Measurements from ENCODE around the gene FOXD4L1.
A peak's percentile ranks its signal among the peaks of the same experiment; 100 is the strongest.
"Not testable (repeated sequence)": the region's sequence is repeated elsewhere in the genome, so short reads cannot be mapped to it uniquely, and the experiment has no call there.

The FOXD4L1 gene

GRCh38 chr2:113498365-113498764, at the start of gene FOXD4L1:
FOXD4L1 (plus strand) TSS chr2:113498665; CDS start chr2:113499257, 592 bp downstream.
- not testable (repeated sequence) for DNase-seq

DNA sequence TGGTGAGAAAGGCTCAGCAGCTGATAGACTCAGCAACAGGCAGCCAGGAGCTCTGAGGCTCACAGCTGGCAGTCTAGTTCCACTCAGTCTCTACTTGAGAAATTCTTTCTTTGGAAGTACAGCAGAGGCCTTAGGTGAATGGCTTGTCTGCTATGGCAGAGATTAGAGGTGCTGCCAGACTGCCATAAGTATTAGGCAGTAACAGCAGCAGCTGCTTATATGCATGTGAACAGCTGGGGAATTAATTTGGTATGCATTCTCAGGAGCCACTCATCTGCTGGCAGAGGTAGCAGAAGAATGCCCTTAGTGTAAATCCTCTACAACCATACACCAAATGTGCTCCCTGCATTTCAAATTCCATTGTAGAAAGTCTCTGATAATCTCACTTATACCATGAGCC, 32.7 kb upstream of the FOXD4L1 start:
- not testable (repeated sequence) for DNase-seq

- not testable (repeated sequence) for DNase-seq
Observed at GRCh38 chr2:113476688-113477368, 21.6 kb upstream of the FOXD4L1 start.

GRCh38 chr2:113496527-113496926, 1.9 kb upstream of the FOXD4L1 start:
- DNase-seq, result not testable (repeated sequence)

GRCh38 chr2:113499019-113499885, 787 bp downstream of the FOXD4L1 start:
- DNase-seq, result not testable (repeated sequence)

- DNase-seq, result not testable (repeated sequence)
Observed at GRCh38 chr2:113499886-113500722, 1.6 kb downstream of the FOXD4L1 start.

DNA sequence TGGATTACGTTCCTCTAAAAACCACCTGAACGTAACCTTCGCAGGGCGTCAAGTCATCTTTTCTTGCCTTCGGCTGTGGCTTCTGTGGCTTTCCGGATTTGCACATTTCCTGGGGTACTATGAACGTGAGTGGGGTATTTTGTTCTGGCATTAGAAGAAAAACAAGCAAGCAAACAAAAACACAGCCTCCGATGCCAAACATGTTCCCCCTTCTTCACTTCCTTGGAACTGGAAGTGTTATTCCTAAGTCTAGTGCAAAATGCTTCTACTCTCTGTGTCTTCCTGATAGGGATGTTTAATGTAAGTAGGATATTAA, 2.2 kb downstream of the FOXD4L1 start:
- not testable (repeated sequence) for DNase-seq

DNA sequence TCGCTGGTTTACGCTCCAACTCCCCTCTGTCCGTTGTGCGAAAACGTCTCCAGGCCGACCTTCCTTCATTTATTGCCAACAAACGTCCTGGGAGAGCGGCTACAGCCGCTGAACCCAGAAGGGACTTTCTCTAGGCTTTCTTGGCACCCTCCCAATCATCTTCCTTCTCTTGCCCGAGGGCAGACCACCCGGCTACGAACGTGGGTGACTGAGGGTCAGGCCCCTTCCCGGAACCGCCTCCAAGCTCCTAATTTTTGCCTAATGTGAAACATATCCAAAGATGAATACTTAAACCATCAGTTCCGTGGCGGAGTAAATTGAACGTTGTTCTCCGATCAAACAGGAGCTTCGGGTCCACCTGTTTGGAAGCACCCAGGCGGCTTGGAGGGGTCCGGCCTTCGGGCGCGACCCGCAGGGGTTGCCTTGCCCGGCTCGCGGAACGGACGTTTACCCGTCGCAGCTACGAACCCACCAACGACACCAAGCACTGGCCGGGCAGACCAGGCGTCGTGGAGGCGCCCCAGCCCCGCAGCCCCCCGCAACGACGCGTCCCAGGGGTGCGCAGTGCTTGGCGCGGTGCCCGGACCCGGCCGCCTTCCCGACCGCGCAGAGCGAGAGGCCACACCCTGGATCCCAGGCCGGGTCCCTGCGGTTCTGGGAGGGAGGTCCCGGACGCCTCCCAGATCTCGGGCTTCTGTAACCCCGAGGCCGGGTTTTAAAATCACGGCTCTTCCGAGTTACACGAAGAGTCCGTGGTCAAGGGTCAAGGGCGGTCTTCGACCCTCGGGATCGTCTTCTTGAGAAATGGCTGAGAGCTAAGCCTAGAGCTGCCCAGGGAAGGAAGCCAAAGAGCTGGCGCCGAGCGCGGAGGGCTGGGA, 4.0 kb downstream of the FOXD4L1 start:
- DNase-seq, result not testable (repeated sequence)

- DNase-seq, result peak in 1 of 2 experiments; percentile 7
Observed at GRCh38 chr2:113503094-113504042, 4.9 kb downstream of the FOXD4L1 start.

GRCh38 chr2:113504081-113504480, 5.6 kb downstream of the FOXD4L1 start:
- not testable (repeated sequence) for DNase-seq

- DNase-seq, result not testable (repeated sequence)
Observed at GRCh38 chr2:113507394-113508140, 9.1 kb downstream of the FOXD4L1 start.

- not testable (repeated sequence) for DNase-seq
Observed at GRCh38 chr2:113508187-113508586, 9.7 kb downstream of the FOXD4L1 start.

DNA sequence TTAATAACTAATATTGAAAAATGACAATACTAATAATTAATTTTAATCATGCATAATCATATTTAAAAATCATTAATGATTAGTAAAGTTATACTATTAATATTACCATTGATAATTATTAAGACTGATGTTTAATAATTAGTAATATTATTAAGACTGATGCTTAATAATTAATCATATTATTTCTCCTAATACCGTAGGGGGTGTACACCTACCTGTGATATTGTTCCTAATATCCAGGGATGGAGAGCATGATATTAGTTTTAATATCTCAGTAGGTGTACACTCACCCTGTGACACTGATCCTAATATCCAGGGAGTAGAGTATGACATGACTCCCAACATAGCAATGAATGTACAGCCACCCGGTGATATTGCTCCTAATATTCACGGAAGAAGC, 12.4 kb downstream of the FOXD4L1 start:
- DNase-seq, result not testable (repeated sequence)

DNA sequence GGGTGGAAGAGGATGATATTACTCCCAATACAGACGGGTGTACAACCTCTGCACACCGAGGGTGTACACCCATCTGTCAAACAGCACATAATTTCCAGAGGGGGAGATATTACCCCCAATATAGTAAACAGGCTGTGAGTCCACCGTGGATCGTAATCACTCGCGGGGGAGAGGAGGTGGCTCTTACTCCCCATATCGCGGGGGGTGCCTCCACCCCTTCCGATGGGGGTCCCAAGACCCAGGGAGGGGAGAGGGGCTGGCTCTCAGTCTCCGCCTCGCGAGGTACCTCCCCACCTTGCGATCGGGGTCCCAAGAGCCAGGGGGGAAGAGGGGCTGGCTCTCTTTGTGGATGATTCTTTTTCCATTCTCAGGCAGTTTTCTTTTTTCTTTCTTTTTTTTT, 13.4 kb downstream of the FOXD4L1 start:
- not testable (repeated sequence) for DNase-seq

DNA sequence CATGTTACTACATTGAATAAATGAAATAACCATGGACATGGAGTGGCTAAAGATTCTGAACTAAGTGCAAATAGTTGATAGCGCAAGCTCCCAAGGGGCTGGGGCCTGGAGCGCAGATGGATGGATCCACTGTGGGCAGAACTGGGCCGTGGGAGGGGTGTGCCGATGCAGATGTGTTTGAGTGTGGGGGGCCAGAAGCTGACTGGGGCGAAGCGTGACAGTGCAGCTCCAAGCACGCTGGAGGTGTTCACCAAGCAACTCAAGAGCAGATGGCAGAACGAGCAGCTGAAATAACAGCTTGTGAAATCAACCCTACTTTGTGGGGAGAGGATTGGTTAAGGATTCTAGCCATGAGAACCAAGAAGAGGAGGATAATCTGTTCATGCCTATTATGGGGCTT, 17.0 kb downstream of the FOXD4L1 start:
- DNase-seq, result not testable (repeated sequence)

DNA sequence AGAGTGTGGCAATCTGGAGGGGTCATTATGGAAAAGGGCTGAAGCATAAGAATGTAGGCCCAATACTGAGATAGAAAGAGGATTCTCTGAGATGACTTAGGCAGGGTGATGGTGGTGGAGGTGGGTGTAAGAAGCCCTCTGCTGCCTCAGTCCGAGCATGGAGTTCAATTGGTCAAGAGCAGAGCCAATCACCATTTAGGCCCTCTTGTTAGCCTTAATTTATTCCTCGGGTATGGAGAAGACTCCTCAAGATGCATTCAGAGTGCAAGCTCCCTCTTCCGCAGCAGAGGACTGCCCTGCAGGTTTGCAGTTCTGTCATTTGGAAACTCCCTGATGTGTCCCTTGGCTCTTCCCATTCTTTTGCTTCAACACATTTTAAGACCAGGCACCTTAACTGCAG, 17.5 kb downstream of the FOXD4L1 start:
- DNase-seq, result not testable (repeated sequence)

DNA sequence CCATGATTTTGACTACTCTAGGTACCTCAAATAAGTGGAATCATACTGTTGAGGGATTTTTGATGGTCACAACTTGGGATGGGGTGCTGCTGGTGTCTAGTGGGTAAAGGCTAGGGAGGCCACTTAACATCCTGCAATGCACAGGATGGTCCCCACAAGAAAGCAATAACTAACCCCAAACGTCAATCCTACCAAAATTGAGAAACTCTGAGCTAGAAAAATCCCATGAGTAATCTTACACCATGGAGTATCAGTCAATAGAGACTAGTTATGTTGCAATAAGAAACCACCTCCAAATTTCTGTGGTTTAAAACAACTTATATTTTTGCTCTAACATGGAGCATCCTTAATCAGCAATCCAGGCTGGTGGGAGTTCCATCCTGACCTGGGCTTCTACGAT, 18.6 kb downstream of the FOXD4L1 start:
- not testable (repeated sequence) for DNase-seq

DNA sequence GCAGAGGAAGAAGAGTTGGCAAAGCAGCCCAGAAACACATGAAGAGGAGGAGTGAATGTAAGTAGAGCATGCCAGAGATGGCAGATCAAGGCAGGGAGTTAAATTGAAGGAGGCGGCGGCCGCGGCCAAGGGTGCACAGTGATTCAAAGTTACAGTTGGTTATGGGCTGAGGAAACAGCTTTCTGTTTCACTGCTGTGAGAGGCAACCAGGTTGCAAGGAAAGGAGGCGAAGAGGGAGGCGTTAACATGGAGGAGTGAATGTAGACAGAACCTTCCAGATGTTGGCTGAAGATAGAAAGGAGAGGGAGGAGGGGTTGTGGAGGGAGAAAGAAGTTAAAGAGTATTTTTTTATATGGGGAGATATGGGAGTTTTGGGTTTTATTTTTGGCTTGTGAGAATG, 22.4 kb downstream of the FOXD4L1 start:
- not testable (repeated sequence) for DNase-seq

DNA sequence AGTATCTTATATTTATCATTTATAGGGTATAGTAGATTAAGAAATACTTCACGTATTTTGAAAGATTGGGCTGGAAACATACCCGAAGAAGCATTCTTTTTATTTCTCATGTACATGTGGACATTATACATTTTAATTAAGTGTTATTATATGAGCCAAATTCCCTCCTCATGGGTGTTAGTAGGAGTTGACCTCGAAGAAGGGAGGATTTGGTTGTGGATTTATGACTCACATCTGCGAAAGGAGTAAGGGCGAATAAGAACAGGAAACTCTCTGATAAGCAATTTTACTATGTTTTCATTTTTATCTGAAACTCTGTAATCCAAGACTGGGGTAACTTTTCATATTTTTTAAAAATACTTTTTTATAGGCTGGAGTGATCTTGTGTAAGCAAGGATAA, 23.0 kb downstream of the FOXD4L1 start:
- DNase-seq, result not testable (repeated sequence)

GRCh38 chr2:113524986-113525385, 26.5 kb downstream of the FOXD4L1 start:
- DNase-seq, result not testable (repeated sequence)
